Stimulated activated CD4-positive, alpha-beta T cell treated with anti-CD3 and anti-CD28 coated beads, Interleukin-15, amount 100 ng/mL, for 24 hours (primary cell): Measurements from ENCODE around the gene ZSCAN5C.
"Not testable (repeated sequence)": the region's sequence is repeated elsewhere in the genome, so short reads cannot be mapped to it uniquely, and the experiment has no call there.

Source experiments
- DNase-seq: peaks from one replicate; pipeline ENCODE4 v3.0.0-alpha.2; 2020

The ZSCAN5C gene

GRCh38 chr19:56193981-56194640, 8.0 kb upstream of the ZSCAN5C start:
- DNase-seq = no peak

- DNase-seq = not testable (repeated sequence)
Measured at GRCh38 chr19:56197646-56198045, 4.4 kb upstream of the ZSCAN5C start, which contains the start of gene ZSCAN5B. Gene ZSCAN5B, minus strand, starts transcription at chr19:56197783. Its CDS starts 4,731 bp downstream, at chr19:56193052.

GRCh38 chr19:56199687-56200086, 2.4 kb upstream of the ZSCAN5C start:
- DNase-seq = no peak

- not testable (repeated sequence) for DNase-seq
Measured at GRCh38 chr19:56207581-56207980, 5.5 kb downstream of the ZSCAN5C start.

- no peak for DNase-seq
Measured at GRCh38 chr19:56209091-56209490, 7.0 kb downstream of the ZSCAN5C start.

- DNase-seq = not testable (repeated sequence)
Measured at GRCh38 chr19:56210036-56210435, 8.0 kb downstream of the ZSCAN5C start.

GRCh38 chr19:56211718-56212117, 9.6 kb downstream of the ZSCAN5C start:
- DNase-seq = no peak

GRCh38 chr19:56217039-56217949, 15.2 kb downstream of the ZSCAN5C start:
- DNase-seq = peak; percentile 3

- no peak for DNase-seq
Measured at GRCh38 chr19:56218961-56219360, 16.9 kb downstream of the ZSCAN5C start.

GRCh38 chr19:56221442-56221841, 19.4 kb downstream of the ZSCAN5C start:
- not testable (repeated sequence) for DNase-seq

GRCh38 chr19:56221851-56222250, 19.8 kb downstream of the ZSCAN5C start:
- no peak for DNase-seq

GRCh38 chr19:56222901-56223300, 20.8 kb downstream of the ZSCAN5C start:
- DNase-seq = no peak

- DNase-seq = no peak
Measured at GRCh38 chr19:56223481-56223880, 21.4 kb downstream of the ZSCAN5C start.

GRCh38 chr19:56245121-56245740, 43.2 kb downstream of the ZSCAN5C start:
- no peak for DNase-seq

GRCh38 chr19:56245764-56246163, 43.7 kb downstream of the ZSCAN5C start:
- not testable (repeated sequence) for DNase-seq

- DNase-seq = not testable (repeated sequence)
Measured at GRCh38 chr19:56248736-56249338, 46.8 kb downstream of the ZSCAN5C start.

- peak; percentile 83 for DNase-seq
Measured at GRCh38 chr19:56252699-56253422, 50.8 kb downstream of the ZSCAN5C start.

GRCh38 chr19:56253737-56254136, 51.7 kb downstream of the ZSCAN5C start:
- no peak for DNase-seq

GRCh38 chr19:56258272-56258671, 56.2 kb downstream of the ZSCAN5C start:
- no peak for DNase-seq
